ENCODE measurements around the gene ATP8B1.
A peak's percentile ranks its signal among the peaks of the same experiment; 100 is the strongest.
"Not testable (repeated sequence)": the region's sequence is repeated elsewhere in the genome, so short reads cannot be mapped to it uniquely, and the experiment has no call there.

The ATP8B1 gene

GRCh38 chr18:57803103-57803969, at the start of gene ATP8B1:
TSS of gene ATP8B1 (minus strand) at chr18:57803315. CDS start at chr18:57731807, 71,508 bp downstream.
- DNase-seq = peak; percentile 66

GRCh38 chr18:57850063-57850462, 46.9 kb upstream of the ATP8B1 start:
- DNase-seq = no peak

- not testable (repeated sequence) for DNase-seq
Observed at GRCh38 chr18:57848374-57848773, 45.3 kb upstream of the ATP8B1 start.

GRCh38 chr18:57847431-57847830, 44.3 kb upstream of the ATP8B1 start:
- DNase-seq = not testable (repeated sequence)

GRCh38 chr18:57846258-57846657, 43.1 kb upstream of the ATP8B1 start:
- DNase-seq = peak; percentile 32

GRCh38 chr18:57845605-57846074, 42.5 kb upstream of the ATP8B1 start:
- DNase-seq = no peak

GRCh38 chr18:57844319-57844718, 41.2 kb upstream of the ATP8B1 start:
- DNase-seq = no peak

- no peak for DNase-seq
Observed at GRCh38 chr18:57843386-57843785, 40.3 kb upstream of the ATP8B1 start.

- DNase-seq = no peak
Observed at GRCh38 chr18:57841568-57841967, 38.5 kb upstream of the ATP8B1 start.

GRCh38 chr18:57839942-57840381, 36.8 kb upstream of the ATP8B1 start:
- no peak for DNase-seq

- DNase-seq = no peak
Observed at GRCh38 chr18:57837917-57838548, 34.9 kb upstream of the ATP8B1 start.

- no peak for DNase-seq
Observed at GRCh38 chr18:57836557-57836956, 33.4 kb upstream of the ATP8B1 start.

- DNase-seq = no peak
Observed at GRCh38 chr18:57835904-57836303, 32.8 kb upstream of the ATP8B1 start.

GRCh38 chr18:57834616-57835015, 31.5 kb upstream of the ATP8B1 start:
- DNase-seq = no peak

GRCh38 chr18:57833441-57834101, 30.5 kb upstream of the ATP8B1 start:
- no peak for DNase-seq

GRCh38 chr18:57832730-57833129, 29.6 kb upstream of the ATP8B1 start:
- DNase-seq = no peak

- no peak for DNase-seq
Observed at GRCh38 chr18:57831597-57832377, 28.7 kb upstream of the ATP8B1 start.

- no peak for DNase-seq
Observed at GRCh38 chr18:57827646-57828045, 24.5 kb upstream of the ATP8B1 start.

GRCh38 chr18:57826252-57826651, 23.1 kb upstream of the ATP8B1 start:
- DNase-seq = no peak

- DNase-seq = not testable (repeated sequence)
Observed at GRCh38 chr18:57820583-57820982, 17.5 kb upstream of the ATP8B1 start.

GRCh38 chr18:57819671-57820460, 16.8 kb upstream of the ATP8B1 start:
- peak; percentile 57 for DNase-seq

- DNase-seq = no peak
Observed at GRCh38 chr18:57819119-57819518, 16.0 kb upstream of the ATP8B1 start.

Measured in DMS79 (cell line).